GM21528 (cell line): Measurements from ENCODE around the gene TMEM185A.
"Not testable (repeated sequence)": the region's sequence is repeated elsewhere in the genome, so short reads cannot be mapped to it uniquely, and the experiment has no call there.

ENCODE experiments used
- ATAC-seq: cut with Tn5 transposase; IDR thresholded peaks from one replicate; pipeline ENCODE4 v1.9.1; 2021; ENCODE audit warnings: mild to moderate bottlenecking, moderate library complexity; ENCODE audit not compliant: unreplicated experiment, low FRiP score

The TMEM185A gene

GRCh38 chrX:149563359-149563758 lies 68.2 kb downstream of the TMEM185A start:
- no peak for ATAC-seq

- not testable (repeated sequence) for ATAC-seq
These were observed 76.3 kb downstream of the TMEM185A start for GRCh38 chrX:149555251-149555650.

- not testable (repeated sequence) for ATAC-seq
These were observed 79.7 kb downstream of the TMEM185A start for GRCh38 chrX:149551939-149552248.

GRCh38 chrX:149551245-149551938 lies 80.2 kb downstream of the TMEM185A start:
- ATAC-seq, result not testable (repeated sequence)

GRCh38 chrX:149550454-149550853 lies 81.1 kb downstream of the TMEM185A start:
- not testable (repeated sequence) for ATAC-seq

GRCh38 chrX:149549701-149550100 lies 81.9 kb downstream of the TMEM185A start, which contains the start of gene HSFX3:
HSFX3 (minus strand) TSS chrX:149549924; CDS start chrX:149549852, 72 bp downstream.
- not testable (repeated sequence) for ATAC-seq

- not testable (repeated sequence) for ATAC-seq
These were observed 83.8 kb downstream of the TMEM185A start for GRCh38 chrX:149547782-149548181.

- not testable (repeated sequence) for ATAC-seq
These were observed 84.6 kb downstream of the TMEM185A start for GRCh38 chrX:149546962-149547361.
